PFSK-1 (cell line): Measurements from ENCODE around the gene RREB1.

Source experiments
- FOXP2 ChIP-seq: optimal IDR thresholded peaks from 2 replicates; pipeline ENCODE3; 2011; ENCODE audit warnings: borderline replicate concordance, control low read depth, inconsistent platforms; ENCODE audit not compliant: insufficient read depth; ENCODE audit errors: extremely low read length, extremely low read depth
- POLR2AphosphoS5 ChIP-seq: IDR thresholded peaks from 2 replicates; pipeline ENCODE4 v1.6.1; 2012; ENCODE audit warnings: low read depth, mild to moderate bottlenecking, control low read depth, low read length, moderate library complexity
- REST ChIP-seq, 2 experiments: IDR thresholded peaks; 2 replicates each; pipeline versions ENCODE4 v1.6.1 to v1.8.0; 2011 to 2012; ENCODE audit warnings: low read depth in 2 of 2, low read length in 2 of 2, control low read depth in 1 of 2, inconsistent platforms in 1 of 2, mild to moderate bottlenecking in 1 of 2, moderate library complexity in 1 of 2; ENCODE audit not compliant: insufficient read depth in 1 of 2
- SIN3A ChIP-seq: IDR thresholded peaks from 2 replicates; pipeline ENCODE4 v1.6.1; 2012; ENCODE audit warnings: mild to moderate bottlenecking, low read length, moderate library complexity, borderline replicate concordance; ENCODE audit not compliant: insufficient read depth
- TAF1 ChIP-seq: IDR thresholded peaks from 2 replicates; pipeline ENCODE4 v1.6.1; 2012; ENCODE audit warnings: low read length, control low read depth, borderline replicate concordance; ENCODE audit not compliant: insufficient read depth

The RREB1 gene

GRCh38 chr6:7142228-7142801 is 34.6 kb downstream of the RREB1 start:
- no peak for TF ChIP-seq FOXP2
- no peak for TF ChIP-seq REST (IDR thresholded peaks at IDR 0.05; ENCODE audit: insufficient read depth in 1 of 2, low read depth in 2 of 2, low read length in 2 of 2)
- no peak for TF ChIP-seq TAF1
- no peak for TF ChIP-seq POLR2AphosphoS5
- TF ChIP-seq SIN3A: no peak

DNA sequence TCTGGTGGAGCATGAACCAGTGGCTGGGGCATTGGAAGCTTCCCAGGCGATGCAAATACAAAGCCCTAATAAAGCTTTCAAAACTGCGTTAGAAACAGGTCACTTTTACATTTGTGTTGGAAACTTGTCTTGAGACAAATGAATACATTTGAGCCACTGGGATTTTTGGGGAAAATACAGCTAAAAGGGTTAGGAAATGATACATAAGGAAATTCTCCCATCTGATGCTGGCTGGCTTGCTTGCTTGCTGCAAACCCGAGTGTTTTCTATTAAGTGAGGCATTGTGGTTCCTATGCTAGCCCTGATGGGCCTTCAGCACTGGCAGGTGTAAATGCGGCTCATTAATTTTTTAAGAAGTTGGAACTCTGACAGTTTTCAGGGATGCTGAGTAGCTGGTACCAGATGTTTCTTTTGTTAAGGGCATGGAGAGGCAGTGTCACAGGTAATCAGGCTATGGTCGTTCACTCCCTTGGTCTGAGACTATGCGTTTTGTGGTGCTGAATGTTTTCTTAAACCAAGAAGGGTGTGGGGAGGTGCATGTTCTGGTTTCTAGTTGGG is 35.2 kb downstream of the RREB1 start:
- TF ChIP-seq TAF1 (no peak), SIN3A (no peak), POLR2AphosphoS5 (no peak), REST (IDR thresholded peaks at IDR 0.05; ENCODE audit: insufficient read depth in 1 of 2, low read depth in 2 of 2, low read length in 2 of 2) (no peak), FOXP2 (no peak)

DNA sequence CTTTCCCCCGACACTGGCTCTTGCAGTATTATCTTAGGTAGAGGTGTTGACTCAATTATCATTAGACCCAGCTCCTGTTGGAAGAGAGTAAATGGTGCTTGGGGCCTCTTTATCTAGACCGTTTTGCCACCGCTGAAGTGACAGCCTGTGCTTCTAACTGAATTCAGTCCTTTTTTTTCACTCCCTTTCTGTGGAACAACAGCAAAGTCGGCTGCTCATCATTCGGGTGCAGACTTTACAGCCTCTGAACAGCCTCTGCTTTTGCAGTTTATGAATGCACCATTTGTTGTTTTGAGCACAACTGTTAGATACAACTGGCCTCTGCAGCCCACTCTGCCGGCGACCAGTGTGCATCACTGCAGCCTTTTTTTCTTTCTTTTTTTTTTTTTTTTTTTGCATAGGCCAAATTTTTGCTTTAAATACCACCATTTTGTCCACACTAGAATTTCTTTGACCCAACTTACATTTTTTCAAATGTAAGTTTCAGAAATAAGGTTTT is 35.8 kb downstream of the RREB1 start:
- TF ChIP-seq POLR2AphosphoS5 (no peak), REST (IDR thresholded peaks at IDR 0.05; ENCODE audit: insufficient read depth in 1 of 2, low read depth in 2 of 2, low read length in 2 of 2) (no peak), SIN3A (no peak), FOXP2 (no peak), TAF1 (no peak)

DNA sequence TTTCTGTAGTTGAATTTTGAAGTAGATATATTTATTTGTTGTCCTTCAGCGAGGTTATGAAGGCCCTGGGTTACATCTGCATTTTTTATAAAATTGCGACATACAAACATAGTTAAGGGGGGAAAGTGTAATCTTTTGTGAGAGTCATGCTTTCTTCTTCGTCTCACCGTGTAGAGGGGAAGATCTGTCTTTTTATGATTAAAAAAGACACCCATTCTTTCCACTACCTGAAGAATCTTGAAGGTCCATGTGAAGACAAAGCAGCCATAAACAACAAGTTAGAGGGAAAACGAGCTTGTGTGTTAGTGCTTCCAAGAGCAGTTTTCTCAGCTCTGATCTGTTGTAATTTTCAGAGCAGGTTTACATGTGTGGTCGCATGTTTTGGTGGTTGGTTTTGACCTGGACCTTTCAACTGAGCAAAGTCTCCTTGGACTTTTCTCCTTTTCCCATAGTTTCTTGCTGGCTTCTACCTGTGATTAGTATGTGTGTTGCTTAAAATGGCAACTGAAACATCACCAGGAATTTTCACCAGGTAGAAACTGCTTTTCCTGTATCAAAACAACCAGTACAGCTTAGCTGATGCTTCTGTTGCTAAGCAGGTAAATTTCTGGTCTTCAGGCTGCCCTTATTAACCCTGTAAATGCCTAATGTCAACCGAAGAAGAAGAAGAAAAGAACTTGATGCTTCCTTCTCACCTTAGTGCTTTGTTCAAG is 37.3 kb downstream of the RREB1 start:
- TF ChIP-seq POLR2AphosphoS5 (no peak), REST (IDR thresholded peaks at IDR 0.05; ENCODE audit: insufficient read depth in 1 of 2, low read depth in 2 of 2, low read length in 2 of 2) (no peak), FOXP2 (no peak), TAF1 (no peak), SIN3A (no peak)
